PFSK-1 (cell line): Measurements from ENCODE around the gene RDX.

Source experiments
- FOXP2 ChIP-seq: optimal IDR thresholded peaks from 2 replicates; pipeline ENCODE3; 2011; ENCODE audit warnings: borderline replicate concordance, control low read depth, inconsistent platforms; ENCODE audit not compliant: insufficient read depth; ENCODE audit errors: extremely low read length, extremely low read depth
- POLR2AphosphoS5 ChIP-seq: IDR thresholded peaks from 2 replicates; pipeline ENCODE4 v1.6.1; 2012; ENCODE audit warnings: low read depth, mild to moderate bottlenecking, control low read depth, low read length, moderate library complexity
- SIN3A ChIP-seq: IDR thresholded peaks from 2 replicates; pipeline ENCODE4 v1.6.1; 2012; ENCODE audit warnings: mild to moderate bottlenecking, low read length, moderate library complexity, borderline replicate concordance; ENCODE audit not compliant: insufficient read depth
- TAF1 ChIP-seq: IDR thresholded peaks from 2 replicates; pipeline ENCODE4 v1.6.1; 2012; ENCODE audit warnings: low read length, control low read depth, borderline replicate concordance; ENCODE audit not compliant: insufficient read depth
- TF ChIP-seq, protein P1 (sequence below), 2 experiments: IDR thresholded peaks; 2 replicates each; pipeline versions ENCODE4 v1.6.1 to v1.8.0; 2011 to 2012; ENCODE audit warnings: low read depth in 2 of 2, low read length in 2 of 2, control low read depth in 1 of 2, inconsistent platforms in 1 of 2, mild to moderate bottlenecking in 1 of 2, moderate library complexity in 1 of 2; ENCODE audit not compliant: insufficient read depth in 1 of 2

The RDX gene

DNA sequence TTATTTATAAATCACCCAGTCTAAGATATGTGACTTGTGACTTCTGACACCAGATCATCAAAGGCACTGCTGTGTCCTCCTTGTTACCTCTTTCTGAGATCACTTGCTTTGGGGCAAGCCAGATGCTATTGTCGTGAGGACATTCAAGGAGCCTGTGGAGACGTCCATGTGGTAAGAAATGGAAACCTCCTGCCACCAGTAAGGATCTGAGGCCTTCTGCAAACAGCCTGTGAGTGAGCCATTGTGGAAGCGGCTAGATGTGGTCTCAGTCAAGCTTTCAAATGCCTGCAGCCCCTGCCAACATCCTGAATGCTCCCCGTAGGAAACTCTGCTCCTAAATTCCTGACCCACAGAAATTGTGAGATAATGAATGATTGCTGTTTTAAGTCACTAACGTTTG lies 11.7 kb upstream of the RDX start:
- no peak for TF ChIP-seq SIN3A

DNA sequence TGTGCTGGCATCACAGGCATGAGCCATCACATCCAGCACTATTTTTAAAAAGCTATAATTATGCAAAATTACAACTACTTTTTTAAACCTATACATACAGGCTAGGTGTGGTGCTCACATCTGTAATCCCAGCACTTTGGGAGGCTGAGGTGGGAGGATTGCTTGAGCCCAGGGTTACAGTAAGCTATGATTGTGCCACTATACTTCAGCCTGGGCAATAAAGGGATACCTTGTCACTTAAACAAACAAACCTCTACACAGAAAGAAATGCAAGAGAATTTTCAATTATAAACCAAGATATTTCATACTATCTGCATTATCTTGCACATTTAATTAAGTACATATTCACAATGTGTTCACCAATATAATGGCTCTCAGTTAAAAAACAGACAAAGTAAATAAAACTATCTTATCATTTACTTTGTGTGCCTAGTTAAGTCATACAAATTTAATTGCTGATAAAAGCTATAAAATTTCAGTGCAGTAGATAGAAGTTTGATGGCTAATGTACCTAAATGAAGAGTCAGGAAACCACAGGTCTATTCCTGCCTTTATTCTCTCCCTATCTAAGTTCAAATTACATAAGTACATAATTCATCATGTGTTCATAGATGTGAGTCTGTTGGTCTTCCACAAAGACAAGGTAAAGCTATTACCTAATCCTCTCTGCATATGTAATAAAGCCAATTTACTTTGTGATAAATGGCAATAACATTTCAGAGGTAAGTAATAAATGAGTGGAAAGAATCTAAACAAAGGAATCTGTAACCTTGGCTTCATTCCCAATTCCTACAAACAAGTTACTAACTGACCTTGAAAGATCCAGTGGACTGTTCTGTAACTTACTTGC lies 9.0 kb upstream of the RDX start:
- TF ChIP-seq POLR2AphosphoS5 (no peak), FOXP2 (no peak)
- TF ChIP-seq, protein P1, sequence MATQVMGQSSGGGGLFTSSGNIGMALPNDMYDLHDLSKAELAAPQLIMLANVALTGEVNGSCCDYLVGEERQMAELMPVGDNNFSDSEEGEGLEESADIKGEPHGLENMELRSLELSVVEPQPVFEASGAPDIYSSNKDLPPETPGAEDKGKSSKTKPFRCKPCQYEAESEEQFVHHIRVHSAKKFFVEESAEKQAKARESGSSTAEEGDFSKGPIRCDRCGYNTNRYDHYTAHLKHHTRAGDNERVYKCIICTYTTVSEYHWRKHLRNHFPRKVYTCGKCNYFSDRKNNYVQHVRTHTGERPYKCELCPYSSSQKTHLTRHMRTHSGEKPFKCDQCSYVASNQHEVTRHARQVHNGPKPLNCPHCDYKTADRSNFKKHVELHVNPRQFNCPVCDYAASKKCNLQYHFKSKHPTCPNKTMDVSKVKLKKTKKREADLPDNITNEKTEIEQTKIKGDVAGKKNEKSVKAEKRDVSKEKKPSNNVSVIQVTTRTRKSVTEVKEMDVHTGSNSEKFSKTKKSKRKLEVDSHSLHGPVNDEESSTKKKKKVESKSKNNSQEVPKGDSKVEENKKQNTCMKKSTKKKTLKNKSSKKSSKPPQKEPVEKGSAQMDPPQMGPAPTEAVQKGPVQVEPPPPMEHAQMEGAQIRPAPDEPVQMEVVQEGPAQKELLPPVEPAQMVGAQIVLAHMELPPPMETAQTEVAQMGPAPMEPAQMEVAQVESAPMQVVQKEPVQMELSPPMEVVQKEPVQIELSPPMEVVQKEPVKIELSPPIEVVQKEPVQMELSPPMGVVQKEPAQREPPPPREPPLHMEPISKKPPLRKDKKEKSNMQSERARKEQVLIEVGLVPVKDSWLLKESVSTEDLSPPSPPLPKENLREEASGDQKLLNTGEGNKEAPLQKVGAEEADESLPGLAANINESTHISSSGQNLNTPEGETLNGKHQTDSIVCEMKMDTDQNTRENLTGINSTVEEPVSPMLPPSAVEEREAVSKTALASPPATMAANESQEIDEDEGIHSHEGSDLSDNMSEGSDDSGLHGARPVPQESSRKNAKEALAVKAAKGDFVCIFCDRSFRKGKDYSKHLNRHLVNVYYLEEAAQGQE (IDR thresholded peaks at IDR 0.05; ENCODE audit: insufficient read depth in 1 of 2, low read depth in 2 of 2, low read length in 2 of 2) = no peak

DNA sequence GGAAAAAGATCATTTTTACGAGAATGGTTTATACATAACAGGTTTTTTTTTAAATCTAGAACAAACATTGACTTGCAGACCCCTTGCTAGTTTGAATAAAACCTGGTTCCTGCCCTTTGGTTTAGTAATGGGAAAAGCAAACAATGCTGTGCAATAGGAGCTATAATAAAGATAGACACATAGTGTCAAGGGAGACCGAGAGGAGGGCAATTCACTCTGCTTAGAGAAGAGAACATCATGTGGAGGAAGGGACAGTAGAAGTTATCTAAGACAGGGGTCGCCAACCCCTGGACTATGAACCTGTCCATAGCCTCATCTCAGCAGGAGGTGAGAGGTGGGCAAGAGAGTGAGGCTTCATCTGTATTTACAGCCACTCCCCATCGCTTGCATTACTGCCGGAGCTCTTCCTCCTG lies 7.0 kb upstream of the RDX start:
- TF ChIP-seq, protein P1 (IDR thresholded peaks at IDR 0.05; ENCODE audit: insufficient read depth in 1 of 2, low read depth in 2 of 2, low read length in 2 of 2) = no peak
- no peak for TF ChIP-seq SIN3A
- TF ChIP-seq POLR2AphosphoS5 = no peak
- TF ChIP-seq TAF1 = no peak
- no peak for TF ChIP-seq FOXP2

DNA sequence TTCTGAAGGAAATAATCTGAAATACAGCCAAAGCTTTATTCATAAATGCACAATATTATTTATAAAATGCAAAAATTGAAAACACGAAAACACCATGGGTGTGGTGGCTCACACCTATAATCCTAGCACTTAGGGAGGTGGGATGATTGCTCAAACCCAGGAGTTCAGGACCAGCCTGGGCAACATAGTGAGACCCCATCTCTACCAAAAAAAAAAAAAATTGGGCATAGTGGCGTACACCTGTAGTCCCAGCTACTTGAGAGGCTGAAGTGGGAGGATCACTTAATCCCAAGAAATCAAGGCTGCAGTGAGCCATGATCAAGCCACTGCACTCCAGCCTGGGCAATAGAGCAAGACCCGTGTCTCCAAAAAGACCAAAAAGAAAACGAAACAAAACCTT lies 5.2 kb upstream of the RDX start:
- TF ChIP-seq TAF1 = no peak
- no peak for TF ChIP-seq SIN3A
- TF ChIP-seq POLR2AphosphoS5 = no peak
- TF ChIP-seq, protein P1 (IDR thresholded peaks at IDR 0.05; ENCODE audit: insufficient read depth in 1 of 2, low read depth in 2 of 2, low read length in 2 of 2) = no peak
- TF ChIP-seq FOXP2 = no peak

DNA sequence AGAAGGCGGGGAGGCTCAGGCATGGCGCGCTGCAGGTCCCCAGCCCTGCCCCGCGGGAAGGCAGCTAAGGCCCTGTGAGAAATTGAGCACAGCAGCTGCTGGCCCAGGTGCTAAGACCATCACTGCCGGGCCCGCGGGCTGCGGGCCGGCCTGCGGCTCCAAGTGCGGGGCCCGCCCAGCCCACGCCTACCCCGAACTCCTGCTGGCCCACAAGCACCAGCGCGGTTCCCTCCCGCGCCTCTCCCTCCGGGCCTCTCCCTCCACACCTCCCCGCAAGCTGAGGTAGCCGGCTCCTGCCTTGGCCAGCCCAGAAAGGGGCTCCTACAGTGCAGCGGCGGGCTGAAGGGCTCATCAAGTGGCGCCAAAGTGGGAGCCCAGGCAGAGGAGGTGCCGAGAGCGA lies 4.6 kb upstream of the RDX start:
- TF ChIP-seq, protein P1 (IDR thresholded peaks at IDR 0.05; ENCODE audit: insufficient read depth in 1 of 2, low read depth in 2 of 2, low read length in 2 of 2) = no peak
- no peak for TF ChIP-seq TAF1
- TF ChIP-seq SIN3A = no peak
- TF ChIP-seq FOXP2 = no peak
- no peak for TF ChIP-seq POLR2AphosphoS5
